HepG2 (cell line): ENCODE results near the gene CNTN2. TPM values are rescaled to one million over a fixed set of nuclear protein-coding genes. Genes with fewer than 3 reads are reported as not detected.
A peak's percentile ranks its signal among the peaks of the same experiment; 100 is the strongest.

Experiments
- DMTF1 ChIP-seq: sonication (generic); formaldehyde crosslinking; IDR thresholded peaks from 2 replicates; pipeline ENCODE4 v1.4.0; 2020; ENCODE audit warnings: mild to moderate bottlenecking, missing genetic modification reagents
- ETV6 ChIP-seq: sonication (generic); formaldehyde crosslinking; conservative IDR thresholded peaks from 2 replicates; pipeline ENCODE4 v1.4.0; 2020; ENCODE audit warnings: missing genetic modification reagents
- FLYWCH1 ChIP-seq: sonication (generic); formaldehyde crosslinking; IDR thresholded peaks from 2 replicates; pipeline ENCODE4 v1.8.1; 2023; ENCODE audit warnings: mild to moderate bottlenecking, missing genetic modification reagents
- FOXA3 ChIP-seq: IDR thresholded peaks from 2 replicates; pipeline ENCODE4 v1.6.1; 2016; ENCODE audit warnings: missing genetic modification reagents, missing compliant biosample characterization
- KIAA2018 ChIP-seq: sonication (generic); formaldehyde crosslinking; IDR thresholded peaks from 2 replicates; pipeline ENCODE4 v1.5.0; 2020; ENCODE audit warnings: mild to moderate bottlenecking, missing genetic modification reagents, borderline replicate concordance
- MEF2D ChIP-seq: sonication (generic); formaldehyde crosslinking; IDR thresholded peaks from 2 replicates; pipeline ENCODE4 v1.5.1; 2020; ENCODE audit warnings: mild to moderate bottlenecking, missing genetic modification reagents
- PBX3 ChIP-seq: sonication (generic); formaldehyde crosslinking; IDR thresholded peaks from 2 replicates; pipeline ENCODE4 v1.8.1; 2023; ENCODE audit warnings: missing genetic modification reagents, inconsistent platforms, borderline replicate concordance
- PCBP2 ChIP-seq: fragments of 200-400 bp; formaldehyde crosslinking; optimal IDR thresholded peaks from 2 replicates; pipeline ENCODE3; 2018; ENCODE audit warnings: low read length, low read depth; ENCODE audit not compliant: poor library complexity, severe bottlenecking
- SRSF9 ChIP-seq: fragments of 200-400 bp; formaldehyde crosslinking; IDR thresholded peaks from 2 replicates; pipeline ENCODE4 v1.6.1; 2018; ENCODE audit warnings: borderline replicate concordance, mild to moderate bottlenecking, low read depth, low read length; ENCODE audit not compliant: insufficient read depth, poor library complexity, severe bottlenecking
- ZBTB26 ChIP-seq: IDR thresholded peaks from 2 replicates; pipeline ENCODE4 v1.6.1; 2016; ENCODE audit warnings: missing compliant biosample characterization, missing genetic modification reagents, borderline replicate concordance
- ZFYVE20 ChIP-seq: sonication (generic); formaldehyde crosslinking; IDR thresholded peaks from 2 replicates; pipeline ENCODE4 v1.8.0; 2023; ENCODE audit warnings: low read depth, mild to moderate bottlenecking, moderate library complexity, missing genetic modification reagents, borderline replicate concordance
- ZNF235 ChIP-seq: sonication (generic); formaldehyde crosslinking; IDR thresholded peaks from 2 replicates; pipeline ENCODE4 v1.8.1; 2023; ENCODE audit warnings: mild to moderate bottlenecking, missing genetic modification reagents, borderline replicate concordance
- ZNF260 ChIP-seq: sonication (generic); formaldehyde crosslinking; IDR thresholded peaks from 2 replicates; pipeline ENCODE4 v1.4.0; 2020; ENCODE audit warnings: missing genetic modification reagents, low read depth, mild to moderate bottlenecking, borderline replicate concordance
- ZSCAN22 ChIP-seq: sonication (generic); formaldehyde crosslinking; IDR thresholded peaks from 2 replicates; pipeline ENCODE4 v1.4.0; 2020; ENCODE audit warnings: mild to moderate bottlenecking, missing genetic modification reagents
- polyA plus RNA-seq, 8 experiments: library from polyadenylated mRNA; depleted of rRNA in 3 of 8; stranded (reverse) in 7 of 8; unstranded in 1 of 8; fragments of >200 nt; fragmentation: Illumina TruSeq in 4 of 8; extraction: Trizol in 4 of 8; gene quantifications; 2 replicates each; pipeline versions ENCODE4 v1.2.1 to v1.2.3, GENCODE V29; 2011 to 2016; ENCODE audit warnings: low read depth in 4 of 8, missing spikeins in 1 of 8, mixed read lengths in 1 of 8; ENCODE audit not compliant: insufficient read depth in 1 of 8
- total RNA-seq, 5 experiments: library from RNA; depleted of rRNA; stranded (reverse); fragments of >200 nt; fragmentation: Illumina TruSeq; extraction: Trizol; gene quantifications; 2 replicates each; pipeline ENCODE4 v1.2.3, GENCODE V29; 2016; ENCODE audit warnings: low read depth in 1 of 5

Gene CNTN2
- total and polyA plus RNA-seq, 2 of the 13 experiments (the other 11 are each of a cell fraction or from before 2014, with no cell fraction given) = not detected

GRCh38 chr1:205121660-205122488 is 78.9 kb downstream of the CNTN2 start, which contains the start of gene RBBP5 (continued):
- TF ChIP-seq ZFYVE20 (CRISPR knock-in tag) (no peak), ZBTB26 (0 out of 2 replicates have a peak, but pooled peaks have one; percentile 11), ZSCAN22 (CRISPR knock-in tag) (no peak; the same call in 1 of the 2 replicates), ZNF235 (CRISPR knock-in tag) (no peak; the same call in 1 of the 2 replicates), ZNF260 (CRISPR knock-in tag) (no peak), SRSF9 (no peak), ETV6 (CRISPR knock-in tag) (peak; percentile 78; the same call in 1 of the 2 replicates), PBX3 (CRISPR knock-in tag) (no peak), PCBP2 (no peak), FOXA3 (CRISPR knock-in tag) (peak; percentile 78; the same call in 1 of the 2 replicates), KIAA2018 (CRISPR knock-in tag) (no peak), FLYWCH1 (0 out of 2 replicates have a peak, but pooled peaks have one; percentile 89), DMTF1 (CRISPR knock-in tag) (no peak), MEF2D (peak; percentile 70)
